LNCAP (cell line): ENCODE results near the gene MYOD1.

Experiments used
- CTCF ChIP-seq: fragments of 450-650 bp; IDR thresholded peaks from 2 replicates; pipeline ENCODE4 v1.5.1; 2017; ENCODE audit warnings: mild to moderate bottlenecking

MYOD1 gene

GRCh38 chr11:17750013-17750800, 30.8 kb downstream of the MYOD1 start:
- no peak for TF ChIP-seq CTCF

- TF ChIP-seq CTCF = no peak
These were observed 31.4 kb downstream of the MYOD1 start for GRCh38 chr11:17750801-17751165.

GRCh38 chr11:17751558-17751957, 32.2 kb downstream of the MYOD1 start:
- no peak for TF ChIP-seq CTCF

GRCh38 chr11:17752144-17752543, 32.8 kb downstream of the MYOD1 start:
- no peak for TF ChIP-seq CTCF

- TF ChIP-seq CTCF = no peak
These were observed 33.8 kb downstream of the MYOD1 start for GRCh38 chr11:17753153-17753552.

GRCh38 chr11:17753641-17754040, 34.3 kb downstream of the MYOD1 start:
- TF ChIP-seq CTCF = no peak

- no peak for TF ChIP-seq CTCF
These were observed 36.5 kb downstream of the MYOD1 start for GRCh38 chr11:17755891-17756290.
